Neural cell (in vitro differentiated cells): Measurements from ENCODE around the gene ARHGAP10.

ENCODE experiments used
- EP300 ChIP-seq: fragments of 450-650 bp; conservative IDR thresholded peaks from 2 replicates; pipeline ENCODE4 v1.6.1; 2014; ENCODE audit warnings: antibody characterized with exemption, mild to moderate bottlenecking, moderate library complexity; ENCODE audit not compliant: poor library complexity, severe bottlenecking
- EZH2 ChIP-seq: fragments of 200-600, 300-800 bp; shearing (Covaris generic), sonication (generic); IDR thresholded peaks from 2 replicates; pipeline ENCODE4 v1.6.1; 2014; ENCODE audit warnings: antibody characterized with exemption, low read length, borderline replicate concordance, mild to moderate bottlenecking; ENCODE audit not compliant: insufficient read depth, poor library complexity, severe bottlenecking
- MXI1 ChIP-seq: fragments of 450-650 bp; conservative IDR thresholded peaks from 2 replicates; pipeline ENCODE4 v1.6.1; 2014; ENCODE audit warnings: antibody characterized with exemption, mild to moderate bottlenecking; ENCODE audit not compliant: poor library complexity, severe bottlenecking
- POLR2AphosphoS5 ChIP-seq: IDR thresholded peaks from 2 replicates; pipeline ENCODE4 v1.6.1; 2012
- RAD21 ChIP-seq: fragments of 450-650 bp; conservative IDR thresholded peaks from 2 replicates; pipeline ENCODE4 v1.6.1; 2014; ENCODE audit warnings: antibody characterized with exemption, mild to moderate bottlenecking, moderate library complexity
- TF ChIP-seq, protein P1 (sequence below): fragments of 450-650 bp; IDR thresholded peaks from 2 replicates; pipeline ENCODE4 v1.5.1; 2014; ENCODE audit warnings: antibody characterized with exemption, mild to moderate bottlenecking, moderate library complexity; ENCODE audit not compliant: poor library complexity, severe bottlenecking
- TF ChIP-seq, protein P2 (sequence below): IDR thresholded peaks from 2 replicates; pipeline ENCODE4 v1.6.1; 2012; ENCODE audit warnings: borderline replicate concordance

GRCh38 chr4:147901916-147902315 is 170.0 kb downstream of the ARHGAP10 start:
- TF ChIP-seq EP300, result no peak
- TF ChIP-seq, protein P1, sequence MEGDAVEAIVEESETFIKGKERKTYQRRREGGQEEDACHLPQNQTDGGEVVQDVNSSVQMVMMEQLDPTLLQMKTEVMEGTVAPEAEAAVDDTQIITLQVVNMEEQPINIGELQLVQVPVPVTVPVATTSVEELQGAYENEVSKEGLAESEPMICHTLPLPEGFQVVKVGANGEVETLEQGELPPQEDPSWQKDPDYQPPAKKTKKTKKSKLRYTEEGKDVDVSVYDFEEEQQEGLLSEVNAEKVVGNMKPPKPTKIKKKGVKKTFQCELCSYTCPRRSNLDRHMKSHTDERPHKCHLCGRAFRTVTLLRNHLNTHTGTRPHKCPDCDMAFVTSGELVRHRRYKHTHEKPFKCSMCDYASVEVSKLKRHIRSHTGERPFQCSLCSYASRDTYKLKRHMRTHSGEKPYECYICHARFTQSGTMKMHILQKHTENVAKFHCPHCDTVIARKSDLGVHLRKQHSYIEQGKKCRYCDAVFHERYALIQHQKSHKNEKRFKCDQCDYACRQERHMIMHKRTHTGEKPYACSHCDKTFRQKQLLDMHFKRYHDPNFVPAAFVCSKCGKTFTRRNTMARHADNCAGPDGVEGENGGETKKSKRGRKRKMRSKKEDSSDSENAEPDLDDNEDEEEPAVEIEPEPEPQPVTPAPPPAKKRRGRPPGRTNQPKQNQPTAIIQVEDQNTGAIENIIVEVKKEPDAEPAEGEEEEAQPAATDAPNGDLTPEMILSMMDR, result no peak
- TF ChIP-seq RAD21, result no peak
- no peak for TF ChIP-seq EZH2
- TF ChIP-seq MXI1, result no peak
- TF ChIP-seq POLR2AphosphoS5, result no peak
- TF ChIP-seq, protein P2, sequence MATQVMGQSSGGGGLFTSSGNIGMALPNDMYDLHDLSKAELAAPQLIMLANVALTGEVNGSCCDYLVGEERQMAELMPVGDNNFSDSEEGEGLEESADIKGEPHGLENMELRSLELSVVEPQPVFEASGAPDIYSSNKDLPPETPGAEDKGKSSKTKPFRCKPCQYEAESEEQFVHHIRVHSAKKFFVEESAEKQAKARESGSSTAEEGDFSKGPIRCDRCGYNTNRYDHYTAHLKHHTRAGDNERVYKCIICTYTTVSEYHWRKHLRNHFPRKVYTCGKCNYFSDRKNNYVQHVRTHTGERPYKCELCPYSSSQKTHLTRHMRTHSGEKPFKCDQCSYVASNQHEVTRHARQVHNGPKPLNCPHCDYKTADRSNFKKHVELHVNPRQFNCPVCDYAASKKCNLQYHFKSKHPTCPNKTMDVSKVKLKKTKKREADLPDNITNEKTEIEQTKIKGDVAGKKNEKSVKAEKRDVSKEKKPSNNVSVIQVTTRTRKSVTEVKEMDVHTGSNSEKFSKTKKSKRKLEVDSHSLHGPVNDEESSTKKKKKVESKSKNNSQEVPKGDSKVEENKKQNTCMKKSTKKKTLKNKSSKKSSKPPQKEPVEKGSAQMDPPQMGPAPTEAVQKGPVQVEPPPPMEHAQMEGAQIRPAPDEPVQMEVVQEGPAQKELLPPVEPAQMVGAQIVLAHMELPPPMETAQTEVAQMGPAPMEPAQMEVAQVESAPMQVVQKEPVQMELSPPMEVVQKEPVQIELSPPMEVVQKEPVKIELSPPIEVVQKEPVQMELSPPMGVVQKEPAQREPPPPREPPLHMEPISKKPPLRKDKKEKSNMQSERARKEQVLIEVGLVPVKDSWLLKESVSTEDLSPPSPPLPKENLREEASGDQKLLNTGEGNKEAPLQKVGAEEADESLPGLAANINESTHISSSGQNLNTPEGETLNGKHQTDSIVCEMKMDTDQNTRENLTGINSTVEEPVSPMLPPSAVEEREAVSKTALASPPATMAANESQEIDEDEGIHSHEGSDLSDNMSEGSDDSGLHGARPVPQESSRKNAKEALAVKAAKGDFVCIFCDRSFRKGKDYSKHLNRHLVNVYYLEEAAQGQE, result no peak
